Caco-2 (cell line): ENCODE results near the gene BDH1. TPM values are rescaled to one million over a fixed set of nuclear protein-coding genes. Genes with fewer than 3 reads are reported as not detected.

ENCODE experiments used
- BruUV-seq: library from RNA; stranded (reverse); fragments of 400-500 nt; replicated peaks from 2 replicates; lab custom pipeline; 2021; lab: Mats Ljungman, UMichigan
- CTCF ChIA-PET: fragments of 300-600 bp; sonication (Branson Sonifier 250); formaldehyde crosslinking; loops from one replicate; lab custom pipeline; 2022; ENCODE audit warnings: antibody characterized with exemption; lab: Charles Lee
- POLR2A ChIA-PET: fragments of 300-600 bp; sonication (Branson Sonifier 250); formaldehyde crosslinking; loops from one replicate; lab custom pipeline; 2022; ENCODE audit warnings: antibody characterized with exemption; lab: Charles Lee
- DNase-seq, 2 experiments: peaks; one replicate each; pipeline versions ENCODE4 v3.0.0 to v3.0.0-alpha.2; 2020 to 2022
- H3K27me3 ChIP-seq: replicated peaks from 2 replicates; pipeline ENCODE4 v1.6.0; 2011; ENCODE audit warnings: low read length; ENCODE audit not compliant: control insufficient read depth, insufficient read depth
- H3K36me3 ChIP-seq: 2 replicates; pipeline ENCODE4 v1.5.1; 2011; ENCODE audit warnings: low read length; ENCODE audit not compliant: control insufficient read depth, insufficient read depth
- H3K4me1 ChIP-seq: fragments of 250-450 bp; sonication (Bioruptor Pico); 2 replicates; pipeline ENCODE4 v1.5.1; 2020; ENCODE audit warnings: mild to moderate bottlenecking
- H3K4me3 ChIP-seq: 2 replicates; pipeline ENCODE4 v1.5.1; 2011; ENCODE audit warnings: low read depth, mild to moderate bottlenecking, control low read depth, low read length
- H3K9me3 ChIP-seq: fragments of 250-450 bp; sonication (Bioruptor Pico); 2 replicates; pipeline ENCODE4 v1.5.1; 2020; ENCODE audit warnings: mild to moderate bottlenecking, moderate library complexity
- H3K27ac Mint-ChIP-seq: one replicate; pipeline ENCODE4 v1.8.0; 2022; ENCODE audit warnings: mixed read lengths; ENCODE audit not compliant: unreplicated experiment
- H3K27me3 Mint-ChIP-seq: one replicate; pipeline ENCODE4 v1.8.0; 2022; ENCODE audit warnings: mixed read lengths; ENCODE audit not compliant: insufficient read depth, unreplicated experiment
- H3K36me3 Mint-ChIP-seq: one replicate; pipeline ENCODE4 v1.8.0; 2022; ENCODE audit warnings: mild to moderate bottlenecking, mixed read lengths; ENCODE audit not compliant: insufficient read depth, unreplicated experiment
- H3K4me1 Mint-ChIP-seq: one replicate; pipeline ENCODE4 v1.8.0; 2022; ENCODE audit warnings: low read depth, mixed read lengths; ENCODE audit not compliant: unreplicated experiment
- H3K4me3 Mint-ChIP-seq: one replicate; pipeline ENCODE4 v1.8.0; 2022; ENCODE audit warnings: mild to moderate bottlenecking, moderate library complexity, mixed read lengths; ENCODE audit not compliant: unreplicated experiment
- H3K9me3 Mint-ChIP-seq: one replicate; pipeline ENCODE4 v1.8.0; 2022; ENCODE audit warnings: mixed read lengths; ENCODE audit not compliant: unreplicated experiment
- intact Hi-C: fragments of 100-400 bp; cut with micrococcal nuclease; formaldehyde crosslinking; loops from one replicate; pipeline ENCODE4 v1.10.0; 2022; ENCODE audit not compliant: unreplicated experiment
- total RNA-seq: library from RNA; stranded (reverse); gene quantifications from 2 replicates; pipeline ENCODE4 v1.2.3, GENCODE V29; 2022
- TF ChIP-seq, protein P1 (sequence below), 2 experiments: fragments of 200-600 bp in 1 of 2; IDR thresholded peaks; 1 replicate in 1 of 2; 2 replicates in 1 of 2; pipeline versions ENCODE4 v1.5.1 to v1.8.0; 2011 to 2022; ENCODE audit warnings: antibody characterized with exemption in 1 of 2, control low read depth in 1 of 2, inconsistent platforms in 1 of 2, low read depth in 1 of 2, low read length in 1 of 2, mild to moderate bottlenecking in 1 of 2, moderate library complexity in 1 of 2; ENCODE audit not compliant: insufficient read depth in 1 of 2, severe bottlenecking in 1 of 2, unreplicated experiment in 1 of 2

Gene BDH1
- total RNA-seq, 1 experiment from 2014 or later, result 41.8 TPM

DNA sequence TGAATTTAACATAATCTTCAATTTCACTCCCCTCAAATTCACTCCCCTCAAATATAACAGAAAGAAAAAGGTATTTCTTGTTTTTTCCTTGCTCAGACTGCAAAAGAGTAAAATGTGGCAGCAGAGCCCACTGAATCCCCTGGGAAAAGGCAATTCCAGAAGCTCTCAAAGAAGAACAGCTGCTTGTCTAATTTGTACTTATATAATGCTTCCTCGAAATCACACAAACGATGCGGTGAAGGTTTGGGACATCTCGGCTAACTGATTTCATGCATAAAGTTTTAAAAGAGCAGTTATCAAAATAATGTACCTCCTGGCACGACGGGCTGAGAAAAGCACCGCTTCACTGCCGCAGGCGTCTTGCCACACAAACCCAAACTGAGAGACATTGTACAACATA, 10.7 kb downstream of the BDH1 start:
- no peaks in the 10 kb centered on the region for H3K27me3 ChIP-seq
- H3K9me3 ChIP-seq, result no peaks in the 10 kb centered on the region
- H3K36me3 ChIP-seq, result peaks cover 3% of the 10 kb centered on the region
- Mint-ChIP-seq H3K36me3 (peaks cover 8% of the 10 kb centered on the region), H3K9me3 (no peaks in the 10 kb centered on the region), H3K4me1 (peaks cover 22% of the 10 kb centered on the region), H3K27me3 (no peaks in the 10 kb centered on the region), H3K27ac (no peak overlapping the region), H3K4me3 (no peak overlapping the region)
- POLR2A ChIA-PET, result no interaction called here
- TF ChIP-seq, protein P1, sequence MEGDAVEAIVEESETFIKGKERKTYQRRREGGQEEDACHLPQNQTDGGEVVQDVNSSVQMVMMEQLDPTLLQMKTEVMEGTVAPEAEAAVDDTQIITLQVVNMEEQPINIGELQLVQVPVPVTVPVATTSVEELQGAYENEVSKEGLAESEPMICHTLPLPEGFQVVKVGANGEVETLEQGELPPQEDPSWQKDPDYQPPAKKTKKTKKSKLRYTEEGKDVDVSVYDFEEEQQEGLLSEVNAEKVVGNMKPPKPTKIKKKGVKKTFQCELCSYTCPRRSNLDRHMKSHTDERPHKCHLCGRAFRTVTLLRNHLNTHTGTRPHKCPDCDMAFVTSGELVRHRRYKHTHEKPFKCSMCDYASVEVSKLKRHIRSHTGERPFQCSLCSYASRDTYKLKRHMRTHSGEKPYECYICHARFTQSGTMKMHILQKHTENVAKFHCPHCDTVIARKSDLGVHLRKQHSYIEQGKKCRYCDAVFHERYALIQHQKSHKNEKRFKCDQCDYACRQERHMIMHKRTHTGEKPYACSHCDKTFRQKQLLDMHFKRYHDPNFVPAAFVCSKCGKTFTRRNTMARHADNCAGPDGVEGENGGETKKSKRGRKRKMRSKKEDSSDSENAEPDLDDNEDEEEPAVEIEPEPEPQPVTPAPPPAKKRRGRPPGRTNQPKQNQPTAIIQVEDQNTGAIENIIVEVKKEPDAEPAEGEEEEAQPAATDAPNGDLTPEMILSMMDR (IDR thresholded peaks at IDR 0.05; ENCODE audit: insufficient read depth in 1 of 2, low read depth in 1 of 2, low read length in 1 of 2, severe bottlenecking in 1 of 2, unreplicated experiment in 1 of 2), result no peak
- intact Hi-C loops, result no loop called here
- no TSS peak for BruUV-seq
- DNase-seq, result no peak
- H3K4me1 ChIP-seq, result peaks cover 18% of the 10 kb centered on the region
- CTCF ChIA-PET, result no interaction called here
- no peak overlapping the region for H3K4me3 ChIP-seq

- no peak for DNase-seq
- Mint-ChIP-seq H3K36me3 (peaks cover 15% of the 10 kb centered on the region), H3K4me1 (peaks cover 28% of the 10 kb centered on the region), H3K27ac (no peak overlapping the region), H3K27me3 (no peaks in the 10 kb centered on the region), H3K4me3 (no peak overlapping the region), H3K9me3 (no peaks in the 10 kb centered on the region)
- POLR2A ChIA-PET, result no interaction called here
- CTCF ChIA-PET, result no interaction called here
- Histone ChIP-seq H3K4me3 (no peak overlapping the region), H3K27me3 (no peaks in the 10 kb centered on the region), H3K36me3 (peaks cover 3% of the 10 kb centered on the region), H3K9me3 (no peaks in the 10 kb centered on the region), H3K4me1 (peaks cover 22% of the 10 kb centered on the region)
- TF ChIP-seq, protein P1 (IDR thresholded peaks at IDR 0.05; ENCODE audit: insufficient read depth in 1 of 2, low read depth in 1 of 2, low read length in 1 of 2, severe bottlenecking in 1 of 2, unreplicated experiment in 1 of 2), result no peak
- no TSS peak for BruUV-seq
- intact Hi-C loops, result no loop called here
Observed at GRCh38 chr3:197542741-197543454, 12.9 kb downstream of the BDH1 start.

DNA sequence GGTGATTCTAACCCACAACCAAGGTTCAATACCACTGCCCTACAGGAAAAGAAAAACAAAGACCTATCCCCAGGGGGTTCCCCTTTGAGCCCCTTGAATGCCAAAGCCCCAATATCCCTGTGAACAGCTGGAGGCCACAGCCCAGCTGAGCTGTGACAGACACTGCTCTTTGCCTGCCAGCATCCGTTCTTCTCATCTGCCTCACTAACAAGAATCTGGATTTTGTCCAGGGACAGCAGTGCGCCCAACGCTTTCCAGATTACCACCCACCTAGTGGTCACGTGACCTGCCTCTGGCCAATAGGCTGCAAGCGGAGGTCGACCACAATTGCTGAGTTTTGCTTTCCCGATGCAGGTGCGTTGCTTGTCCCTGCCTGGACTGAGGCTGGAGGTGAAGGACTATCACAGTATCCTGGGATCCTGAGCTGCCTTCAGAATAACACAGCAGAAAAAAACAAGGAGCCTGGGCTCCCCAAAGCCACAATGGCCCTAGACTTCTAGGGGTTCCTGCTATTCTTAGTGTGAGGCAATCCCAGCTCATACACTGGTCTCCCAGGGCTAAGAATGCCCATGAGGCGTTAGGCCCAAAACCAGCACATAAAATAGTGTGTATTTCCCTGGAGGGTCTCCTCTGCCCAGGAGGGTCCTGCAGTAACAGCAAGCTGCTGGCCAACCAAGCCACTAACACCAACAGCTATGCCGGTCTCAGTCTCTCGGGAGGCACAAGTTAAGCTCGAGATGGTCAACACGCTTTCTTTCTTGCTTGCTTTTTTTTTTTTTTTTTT, 13.8 kb downstream of the BDH1 start:
- BruUV-seq, result no TSS peak

More for the DNA sequence above, 13.8 kb downstream of the BDH1 start:
- H3K36me3 ChIP-seq, result peaks cover 3% of the 10 kb centered on the region
- H3K4me1 ChIP-seq, result peaks cover 17% of the 10 kb centered on the region
- no peaks in the 10 kb centered on the region for H3K27me3 ChIP-seq
- POLR2A ChIA-PET, result no interaction called here
- Mint-ChIP-seq H3K27ac (no peak overlapping the region), H3K36me3 (peaks cover 13% of the 10 kb centered on the region), H3K4me1 (peaks cover 24% of the 10 kb centered on the region), H3K27me3 (no peaks in the 10 kb centered on the region), H3K4me3 (no peak overlapping the region), H3K9me3 (no peaks in the 10 kb centered on the region)
- CTCF ChIA-PET, result interaction anchor here (0.5 kb wide), 1 partner anchor 62 kb away, joined by 3 read pairs; no protein-coding TSS in a partner anchor
- no peak overlapping the region for H3K4me3 ChIP-seq
- intact Hi-C loops, result no loop called here
- TF ChIP-seq, protein P1 (IDR thresholded peaks at IDR 0.05; ENCODE audit: insufficient read depth in 1 of 2, low read depth in 1 of 2, low read length in 1 of 2, severe bottlenecking in 1 of 2, unreplicated experiment in 1 of 2), result no peak
- no peak for DNase-seq
- no peaks in the 10 kb centered on the region for H3K9me3 ChIP-seq
